GM12865 (cell line): ENCODE data around the gene JMJD8.
A peak's percentile ranks its signal among the peaks of the same experiment; 100 is the strongest.

Experiments
- DNase-seq: peaks from one replicate; pipeline ENCODE4 v3.0.0; 2010; ENCODE audit warnings: low read depth
- H3K4me3 ChIP-seq: 2 replicates; pipeline ENCODE4 v1.5.1; 2011; ENCODE audit warnings: mild to moderate bottlenecking, low read depth, low read length, control low read depth
- TF ChIP-seq, protein P1 (sequence below): IDR thresholded peaks from 2 replicates; pipeline ENCODE4 v1.5.1; 2011; ENCODE audit warnings: low read length, control low read depth, low read depth, inconsistent platforms; ENCODE audit not compliant: insufficient read depth; ENCODE audit errors: missing control alignments

The JMJD8 gene

DNA sequence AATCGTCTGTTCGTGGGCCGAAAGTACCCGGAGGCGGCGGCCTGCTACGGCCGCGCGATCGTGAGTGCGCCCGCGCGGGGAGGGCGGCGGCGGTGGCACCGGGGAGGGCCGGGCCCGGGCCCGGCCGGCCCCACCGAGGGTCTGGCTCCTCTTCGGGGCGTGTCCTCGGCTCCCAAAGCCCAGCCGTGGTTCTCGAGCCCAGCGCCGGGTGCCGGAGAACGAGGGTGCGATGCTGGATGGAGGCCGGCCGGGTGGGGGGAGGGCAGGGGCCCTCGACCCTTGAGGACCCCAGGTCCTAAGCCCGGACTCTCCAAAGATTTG is 3.5 kb downstream of the JMJD8 start:
- DNase-seq: no peak
- H3K4me3 ChIP-seq: peak overlapping the region; percentile 83
- TF ChIP-seq, protein P1, sequence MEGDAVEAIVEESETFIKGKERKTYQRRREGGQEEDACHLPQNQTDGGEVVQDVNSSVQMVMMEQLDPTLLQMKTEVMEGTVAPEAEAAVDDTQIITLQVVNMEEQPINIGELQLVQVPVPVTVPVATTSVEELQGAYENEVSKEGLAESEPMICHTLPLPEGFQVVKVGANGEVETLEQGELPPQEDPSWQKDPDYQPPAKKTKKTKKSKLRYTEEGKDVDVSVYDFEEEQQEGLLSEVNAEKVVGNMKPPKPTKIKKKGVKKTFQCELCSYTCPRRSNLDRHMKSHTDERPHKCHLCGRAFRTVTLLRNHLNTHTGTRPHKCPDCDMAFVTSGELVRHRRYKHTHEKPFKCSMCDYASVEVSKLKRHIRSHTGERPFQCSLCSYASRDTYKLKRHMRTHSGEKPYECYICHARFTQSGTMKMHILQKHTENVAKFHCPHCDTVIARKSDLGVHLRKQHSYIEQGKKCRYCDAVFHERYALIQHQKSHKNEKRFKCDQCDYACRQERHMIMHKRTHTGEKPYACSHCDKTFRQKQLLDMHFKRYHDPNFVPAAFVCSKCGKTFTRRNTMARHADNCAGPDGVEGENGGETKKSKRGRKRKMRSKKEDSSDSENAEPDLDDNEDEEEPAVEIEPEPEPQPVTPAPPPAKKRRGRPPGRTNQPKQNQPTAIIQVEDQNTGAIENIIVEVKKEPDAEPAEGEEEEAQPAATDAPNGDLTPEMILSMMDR: no peak

DNA sequence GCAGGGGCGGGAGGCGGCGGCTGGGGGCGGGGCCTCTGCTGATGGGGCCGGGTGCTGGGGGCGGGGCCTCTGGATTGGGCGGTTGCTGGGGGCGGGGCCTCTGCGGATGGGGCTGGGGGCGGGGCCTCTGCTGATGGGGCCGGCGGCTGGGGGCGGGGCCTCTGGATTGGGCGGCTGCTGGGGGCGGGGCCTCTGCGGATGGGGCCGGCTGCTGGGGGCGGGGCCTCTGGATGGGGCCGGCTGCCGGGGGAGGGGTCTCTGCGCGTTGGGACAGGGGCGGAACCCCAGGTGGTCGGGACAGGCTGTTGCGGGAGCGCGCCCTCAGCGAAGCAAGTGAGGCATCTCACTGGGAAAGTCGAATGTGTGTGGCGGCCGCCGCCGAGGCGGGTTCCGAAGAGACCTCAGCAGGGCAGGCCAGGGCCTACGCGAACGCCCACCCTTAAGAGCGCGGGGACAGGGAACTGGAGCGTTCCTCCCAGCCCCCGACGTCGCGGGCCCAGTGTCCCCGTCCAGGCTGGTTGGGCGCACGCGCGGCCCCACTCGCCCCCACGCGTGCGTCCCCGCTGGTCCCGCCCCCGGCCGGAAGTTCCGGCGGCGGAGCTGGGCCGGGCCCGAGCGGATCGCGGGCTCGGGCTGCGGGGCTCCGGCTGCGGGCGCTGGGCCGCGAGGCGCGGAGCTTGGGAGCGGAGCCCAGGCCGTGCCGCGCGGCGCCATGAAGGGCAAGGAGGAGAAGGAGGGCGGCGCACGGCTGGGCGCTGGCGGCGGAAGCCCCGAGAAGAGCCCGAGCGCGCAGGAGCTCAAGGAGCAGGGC is 4.1 kb downstream of the JMJD8 start, which contains the start of gene STUB1:
STUB1 (plus strand) TSS at position 597 of the 811 bp plus-strand sequence; CDS start at position 713, 116 bp downstream.
- TF ChIP-seq, protein P1: no peak
- peak; percentile 91 for DNase-seq
- H3K4me3 ChIP-seq: peak within 1 kb of the TSS; percentile 83

GRCh38 chr16:678858-679813 is 5.0 kb downstream of the JMJD8 start:
- DNase-seq: peak; percentile 66
- H3K4me3 ChIP-seq: peak overlapping the region; percentile 62
- TF ChIP-seq, protein P1: no peak

GRCh38 chr16:678209-678857 is 5.8 kb downstream of the JMJD8 start:
- DNase-seq: no peak
- no peak overlapping the region for H3K4me3 ChIP-seq
- TF ChIP-seq, protein P1: no peak

DNA sequence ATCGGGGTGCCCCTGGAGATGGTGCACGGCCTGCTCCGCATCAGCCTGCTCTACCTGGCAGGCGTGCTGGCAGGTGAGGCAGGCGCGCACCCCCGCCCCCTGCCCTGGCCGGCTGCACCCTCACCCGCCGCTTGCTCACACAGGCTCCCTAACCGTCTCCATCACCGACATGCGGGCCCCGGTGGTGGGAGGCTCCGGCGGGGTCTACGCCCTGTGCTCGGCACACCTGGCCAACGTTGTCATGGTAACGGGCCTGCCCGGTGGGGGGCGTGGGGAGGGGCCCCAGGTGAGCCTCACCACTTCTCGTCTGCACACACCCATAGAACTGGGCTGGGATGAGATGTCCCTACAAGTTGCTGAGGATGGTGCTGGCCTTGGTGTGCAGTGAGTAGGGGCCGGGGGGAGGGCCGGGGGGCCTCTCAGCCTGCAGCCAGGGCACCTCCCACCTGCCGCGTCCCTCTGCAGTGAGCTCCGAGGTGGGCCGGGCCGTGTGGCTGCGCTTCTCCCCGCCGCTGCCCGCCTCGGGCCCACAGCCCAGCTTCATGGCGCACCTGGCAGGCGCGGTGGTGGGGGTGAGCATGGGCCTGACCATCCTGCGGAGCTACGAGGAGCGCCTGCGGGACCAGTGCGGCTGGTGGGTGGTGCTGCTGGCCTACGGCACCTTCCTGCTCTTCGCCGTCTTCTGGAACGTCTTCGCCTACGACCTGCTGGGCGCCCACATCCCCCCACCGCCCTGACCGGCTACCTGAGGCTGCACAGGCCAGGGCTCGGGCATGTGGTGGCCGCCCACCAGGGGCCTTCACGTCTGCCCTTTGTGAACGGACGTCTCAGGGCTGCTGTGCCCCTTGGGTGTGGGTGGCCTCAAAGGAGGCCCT is 6.6 kb downstream of the JMJD8 start:
- H3K4me3 ChIP-seq: no peak overlapping the region
- DNase-seq: no peak
- TF ChIP-seq, protein P1: no peak

- H3K4me3 ChIP-seq: no peak overlapping the region
- no peak for DNase-seq
Observed at GRCh38 chr16:676913-677312, 7.2 kb downstream of the JMJD8 start.

More at GRCh38 chr16:676913-677312, 7.2 kb downstream of the JMJD8 start:
- TF ChIP-seq, protein P1: no peak
